ENCODE data around the gene KRT10. TPM values are rescaled to one million over a fixed set of nuclear protein-coding genes. Genes with fewer than 3 reads are reported as not detected.

The KRT10 gene
- total RNA-seq, 1 donor from 2014 or later: 37.5 TPM

GRCh38 chr17:40850293-40850972, 28.0 kb upstream of the KRT10 start:
- Mint-ChIP-seq H3K9me3 (ENCODE audit: low read depth) (no peaks in the 10 kb centered on the region), H3K27ac (no peak overlapping the region), H3K27me3 (peaks cover 18% of the 10 kb centered on the region), H3K4me3 (ENCODE audit: low read depth) (no peak overlapping the region), H3K4me1 (ENCODE audit: low read depth) (peaks cover 1% of the 10 kb centered on the region), H3K36me3 (ENCODE audit: insufficient read depth) (no peaks in the 10 kb centered on the region)
- TF ChIP-seq CTCF (IDR thresholded peaks at IDR 0.05; ENCODE audit: unreplicated experiment): no peak
- DNase-seq (ENCODE audit: low spot score, unreplicated experiment): no peak

- no peak for DNase-seq (ENCODE audit: low spot score, unreplicated experiment)
- no peaks in the 10 kb centered on the region for H3K9me3 Mint-ChIP-seq (ENCODE audit: low read depth)
- H3K27me3 Mint-ChIP-seq: peaks cover 25% of the 10 kb centered on the region
- peaks cover 1% of the 10 kb centered on the region for H3K4me1 Mint-ChIP-seq (ENCODE audit: low read depth)
- no peak for TF ChIP-seq CTCF (IDR thresholded peaks at IDR 0.05; ENCODE audit: unreplicated experiment)
- no peak overlapping the region for H3K27ac Mint-ChIP-seq
- H3K36me3 Mint-ChIP-seq (ENCODE audit: insufficient read depth): no peaks in the 10 kb centered on the region
- H3K4me3 Mint-ChIP-seq (ENCODE audit: low read depth): no peak overlapping the region
Measured at GRCh38 chr17:40849723-40850122, 27.3 kb upstream of the KRT10 start.

- Mint-ChIP-seq H3K27ac (no peak overlapping the region), H3K4me1 (ENCODE audit: low read depth) (peaks cover 1% of the 10 kb centered on the region), H3K4me3 (ENCODE audit: low read depth) (no peak overlapping the region), H3K9me3 (ENCODE audit: low read depth) (no peaks in the 10 kb centered on the region), H3K36me3 (ENCODE audit: insufficient read depth) (no peaks in the 10 kb centered on the region), H3K27me3 (peaks cover 32% of the 10 kb centered on the region)
- no peak for DNase-seq (ENCODE audit: low spot score, unreplicated experiment)
- TF ChIP-seq CTCF (IDR thresholded peaks at IDR 0.05; ENCODE audit: unreplicated experiment): no peak
Measured at GRCh38 chr17:40848583-40849235, 26.3 kb upstream of the KRT10 start.

GRCh38 chr17:40846515-40847144, 24.2 kb upstream of the KRT10 start:
- peaks cover 39% of the 10 kb centered on the region for H3K27me3 Mint-ChIP-seq
- no peak for DNase-seq (ENCODE audit: low spot score, unreplicated experiment)

More at GRCh38 chr17:40846515-40847144, 24.2 kb upstream of the KRT10 start:
- H3K4me3 Mint-ChIP-seq (ENCODE audit: low read depth): no peak overlapping the region
- H3K36me3 Mint-ChIP-seq (ENCODE audit: insufficient read depth): no peaks in the 10 kb centered on the region
- H3K27ac Mint-ChIP-seq: no peak overlapping the region
- no peaks in the 10 kb centered on the region for H3K9me3 Mint-ChIP-seq (ENCODE audit: low read depth)
- no peak for TF ChIP-seq CTCF (IDR thresholded peaks at IDR 0.05; ENCODE audit: unreplicated experiment)
- H3K4me1 Mint-ChIP-seq (ENCODE audit: low read depth): no peaks in the 10 kb centered on the region

All from progenitor cell of endocrine pancreas (in vitro differentiated cells).